ENCODE results near the gene WNT7A.

Gene WNT7A

GRCh38 chr3:13884851-13885703 is 5.2 kb upstream of the WNT7A start:
- DNase-seq (ENCODE audit: low read depth) = peak; percentile 35

GRCh38 chr3:13883681-13884080 is 3.8 kb upstream of the WNT7A start:
- DNase-seq (ENCODE audit: low read depth) = no peak

- DNase-seq (ENCODE audit: low read depth) = no peak
Measured at GRCh38 chr3:13882876-13883275, 3.0 kb upstream of the WNT7A start.

GRCh38 chr3:13881536-13882410 is 1.9 kb upstream of the WNT7A start:
- no peak for DNase-seq (ENCODE audit: low read depth)

- no peak for DNase-seq (ENCODE audit: low read depth)
Measured at GRCh38 chr3:13880811-13881156, 913 bp upstream of the WNT7A start.

GRCh38 chr3:13879102-13879945 is 547 bp downstream of the WNT7A start:
- no peak for DNase-seq (ENCODE audit: low read depth)

- DNase-seq (ENCODE audit: low read depth) = no peak
Measured at GRCh38 chr3:13878281-13879101, 1.4 kb downstream of the WNT7A start.

- DNase-seq (ENCODE audit: low read depth) = no peak
Measured at GRCh38 chr3:13877911-13878280, 2.0 kb downstream of the WNT7A start.

- no peak for DNase-seq (ENCODE audit: low read depth)
Measured at GRCh38 chr3:13876451-13877100, 3.3 kb downstream of the WNT7A start.

- no peak for DNase-seq (ENCODE audit: low read depth)
Measured at GRCh38 chr3:13874891-13875290, 5.0 kb downstream of the WNT7A start.

- no peak for DNase-seq (ENCODE audit: low read depth)
Measured at GRCh38 chr3:13873818-13874217, 6.1 kb downstream of the WNT7A start.

- no peak for DNase-seq (ENCODE audit: low read depth)
Measured at GRCh38 chr3:13872451-13872850, 7.4 kb downstream of the WNT7A start.

GRCh38 chr3:13871791-13872190 is 8.1 kb downstream of the WNT7A start:
- DNase-seq (ENCODE audit: low read depth) = no peak

- DNase-seq (ENCODE audit: low read depth) = no peak
Measured at GRCh38 chr3:13870902-13871301, 9.0 kb downstream of the WNT7A start.

GRCh38 chr3:13869761-13870343 is 10.0 kb downstream of the WNT7A start:
- no peak for DNase-seq (ENCODE audit: low read depth)

GRCh38 chr3:13868844-13869724 is 10.8 kb downstream of the WNT7A start:
- no peak for DNase-seq (ENCODE audit: low read depth)

GRCh38 chr3:13867732-13868131 is 12.1 kb downstream of the WNT7A start:
- DNase-seq (ENCODE audit: low read depth) = no peak

- peak; percentile 58 for DNase-seq (ENCODE audit: low read depth)
Measured at GRCh38 chr3:13866041-13866965, 13.6 kb downstream of the WNT7A start.
